ELR (cell line): ENCODE data around the gene VAMP5.
"Not testable (repeated sequence)": the region's sequence is repeated elsewhere in the genome, so short reads cannot be mapped to it uniquely, and the experiment has no call there.

Source experiments
- DNase-seq: peaks from one replicate; pipeline ENCODE4 v3.0.0-alpha.2; 2015; ENCODE audit warnings: low read depth

The VAMP5 gene

DNA sequence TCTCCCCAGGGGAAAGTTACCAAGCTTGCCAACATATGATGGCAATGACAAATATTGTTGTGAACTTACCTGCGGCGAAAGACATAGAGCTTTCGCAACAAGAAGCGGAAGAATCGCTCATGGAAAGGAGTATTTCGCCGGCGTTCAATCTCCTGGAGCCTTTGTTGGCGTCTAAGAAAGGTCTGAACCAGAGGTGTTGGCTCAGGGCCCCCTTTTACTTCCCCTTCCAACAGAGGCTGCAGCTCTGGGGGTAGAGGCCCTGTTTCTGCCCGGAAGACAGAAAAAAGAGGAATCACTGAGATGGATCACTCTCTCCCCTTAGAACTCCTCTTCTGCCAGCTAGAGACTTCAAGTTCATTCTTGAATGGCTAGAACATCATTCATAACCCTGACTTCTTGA, 33.7 kb upstream of the VAMP5 start:
- DNase-seq, result no peak

DNA sequence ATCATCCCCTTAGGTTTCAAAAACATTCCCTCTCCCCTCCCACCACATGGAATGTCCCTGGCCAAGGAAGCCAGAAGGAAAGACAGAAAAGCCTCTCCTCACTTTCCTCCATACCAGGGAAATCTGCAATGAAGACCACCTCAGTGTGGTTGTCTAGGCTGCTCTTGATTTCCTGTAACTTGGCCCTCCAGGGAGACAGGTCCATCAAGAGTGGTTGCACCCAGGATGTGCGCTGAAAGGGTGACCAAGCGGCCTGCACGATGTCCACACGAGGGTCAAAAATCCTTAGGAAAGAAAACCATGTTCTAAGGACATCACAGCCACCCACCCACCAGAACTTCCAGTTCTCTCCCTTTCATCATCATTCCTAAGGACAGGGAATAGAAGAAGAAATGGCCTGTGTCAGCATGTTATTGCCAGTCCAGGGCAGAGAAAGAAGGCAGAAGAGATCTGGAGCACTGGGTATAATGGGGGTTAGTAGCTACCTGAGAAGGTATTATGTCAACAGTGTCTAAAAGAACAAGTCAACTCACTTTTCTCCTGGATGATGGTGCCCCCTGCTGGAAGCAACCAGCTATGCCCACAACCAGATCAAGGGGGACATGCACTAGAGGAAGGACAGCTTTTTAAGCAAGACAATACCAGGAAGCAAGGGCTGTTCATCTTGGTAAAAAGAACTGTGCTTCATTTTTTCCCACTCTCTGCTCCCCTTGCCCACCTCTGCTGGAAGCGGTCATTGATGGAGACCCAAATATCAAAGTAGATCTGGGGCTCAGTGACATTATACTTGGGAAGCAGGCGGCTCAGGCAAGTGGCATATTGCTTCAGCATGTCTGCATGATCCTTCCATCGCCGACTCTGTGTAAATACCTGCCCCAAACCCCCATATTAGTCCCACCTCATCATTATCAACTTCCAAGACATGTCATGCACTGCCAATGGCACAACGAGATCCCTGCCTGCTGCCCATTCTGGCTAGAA, 32.2 kb upstream of the VAMP5 start:
- peak; percentile 80 for DNase-seq

DNA sequence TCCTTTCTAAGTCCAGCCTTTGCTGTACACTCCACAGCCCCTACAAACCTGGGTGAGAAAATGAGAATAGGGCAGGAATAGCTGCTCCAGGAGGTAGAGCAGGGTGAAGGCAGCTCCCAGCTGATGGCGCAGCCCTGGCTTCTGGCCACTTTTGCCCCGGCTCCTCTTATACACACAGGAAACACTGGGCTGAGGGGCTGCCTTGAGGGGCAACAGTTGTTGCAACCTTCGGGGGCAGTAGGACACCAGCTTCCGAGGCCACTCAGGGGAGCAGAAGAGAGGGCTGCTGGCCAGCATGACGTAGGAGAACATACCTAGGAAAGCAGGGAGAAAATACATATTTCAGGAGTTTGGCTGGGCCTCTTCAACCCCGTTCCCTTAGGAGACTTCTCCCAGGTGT, 31.0 kb upstream of the VAMP5 start:
- DNase-seq, result no peak

DNA sequence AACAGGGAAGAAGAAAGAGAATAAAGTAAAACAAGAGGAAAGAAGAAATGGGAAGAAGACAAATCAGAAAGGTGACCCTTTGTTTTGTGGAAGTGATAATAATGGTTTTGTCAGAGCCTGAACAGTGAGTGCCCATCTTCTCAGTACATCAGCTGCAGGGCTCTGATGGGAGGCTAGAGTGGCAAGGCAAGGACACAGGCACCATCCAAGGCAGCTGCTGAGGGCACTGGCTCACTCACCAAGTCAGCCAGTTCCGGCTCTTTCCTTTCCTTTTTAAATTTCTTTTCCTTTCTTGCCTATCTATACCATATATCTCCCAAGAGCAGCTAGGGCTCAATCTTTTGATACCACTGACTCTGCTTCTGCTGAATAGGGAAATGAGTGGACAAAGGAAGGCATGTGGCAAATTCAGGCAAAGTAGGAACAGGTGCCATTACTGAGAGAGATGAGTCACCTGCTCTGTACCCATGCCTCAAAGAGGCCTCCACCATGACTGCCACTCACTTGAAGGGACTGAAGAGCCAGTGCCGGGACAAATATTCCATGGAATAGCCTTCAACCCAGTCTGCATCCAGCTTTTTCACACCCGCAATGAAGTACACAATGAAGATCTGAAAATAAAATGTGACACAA, 29.1 kb upstream of the VAMP5 start:
- DNase-seq, result no peak

DNA sequence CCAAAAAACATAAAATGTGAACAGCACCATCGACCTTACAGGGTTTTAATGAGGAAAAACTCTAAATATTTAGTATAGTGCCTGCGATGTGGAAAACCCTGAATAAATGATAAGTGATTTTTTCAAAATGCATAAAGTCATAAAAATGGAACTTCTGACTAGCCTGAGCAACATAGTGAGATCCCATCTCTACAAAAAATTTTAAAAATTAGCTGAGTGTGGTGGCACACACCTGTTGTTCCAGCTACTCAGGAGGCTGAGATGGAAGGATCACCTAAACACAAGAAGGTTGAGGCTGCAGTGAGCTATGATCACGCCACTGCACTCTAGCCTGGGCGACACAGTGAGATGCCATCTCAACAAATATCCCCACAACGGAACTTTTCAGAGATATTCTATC, 27.1 kb upstream of the VAMP5 start:
- no peak for DNase-seq

DNA sequence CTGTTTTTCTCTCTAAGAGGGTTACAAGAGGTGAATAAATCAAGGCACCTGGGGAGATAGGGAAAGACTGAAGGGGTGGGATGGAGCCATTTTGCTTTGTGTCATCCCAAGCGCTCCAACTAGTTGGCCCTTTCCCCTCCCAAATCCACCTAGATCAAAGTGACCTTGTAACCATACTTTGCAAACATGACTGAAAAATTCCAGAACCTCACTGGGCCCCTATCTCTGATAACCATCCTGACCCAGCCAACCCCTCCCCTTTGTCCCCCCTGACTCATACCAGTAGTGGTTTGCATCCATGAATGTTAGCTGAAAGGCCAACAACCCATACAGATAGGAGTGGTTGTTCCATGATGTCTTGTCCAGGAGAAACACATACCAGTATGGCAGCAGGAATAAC, 26.1 kb upstream of the VAMP5 start:
- DNase-seq, result no peak

DNA sequence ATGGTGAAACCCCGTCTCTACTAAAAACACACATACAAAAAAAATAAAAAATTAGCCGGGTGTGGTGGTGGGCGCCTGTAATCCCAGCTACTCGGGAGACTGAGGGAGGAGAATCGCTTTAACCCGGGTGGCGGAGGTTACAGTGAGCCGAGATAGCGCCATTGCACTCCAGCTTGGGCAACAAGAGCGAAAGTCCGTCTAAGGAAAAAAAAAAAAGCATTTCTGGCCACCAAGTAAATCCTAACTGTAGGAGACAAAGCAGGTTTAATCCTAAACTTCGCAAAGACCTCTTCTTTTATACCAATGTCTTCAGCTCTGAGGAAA, 23.9 kb upstream of the VAMP5 start:
- DNase-seq, result not testable (repeated sequence)

DNA sequence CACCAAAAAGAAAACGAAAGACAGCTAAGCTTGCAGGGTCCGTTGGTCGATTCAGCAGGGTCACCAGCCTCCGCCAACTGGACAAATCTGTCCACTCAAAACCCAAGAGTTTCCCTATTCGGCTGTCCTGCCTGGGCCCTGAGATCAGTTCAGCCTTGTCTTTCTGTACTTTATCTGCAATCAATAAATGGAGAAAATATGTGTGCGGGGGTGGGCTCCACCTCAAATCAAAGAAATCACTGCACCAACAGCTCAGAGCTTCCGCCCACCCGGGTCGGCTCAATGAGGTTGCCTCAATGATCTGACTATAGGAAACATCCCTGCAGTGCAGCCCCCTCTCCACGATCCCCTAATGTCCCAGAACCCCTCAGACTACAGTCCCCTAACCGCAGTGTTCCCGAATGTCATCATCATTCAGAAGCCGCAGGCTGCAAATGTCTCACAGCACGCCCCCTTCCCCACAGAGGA, 23.4 kb upstream of the VAMP5 start:
- no peak for DNase-seq

DNA sequence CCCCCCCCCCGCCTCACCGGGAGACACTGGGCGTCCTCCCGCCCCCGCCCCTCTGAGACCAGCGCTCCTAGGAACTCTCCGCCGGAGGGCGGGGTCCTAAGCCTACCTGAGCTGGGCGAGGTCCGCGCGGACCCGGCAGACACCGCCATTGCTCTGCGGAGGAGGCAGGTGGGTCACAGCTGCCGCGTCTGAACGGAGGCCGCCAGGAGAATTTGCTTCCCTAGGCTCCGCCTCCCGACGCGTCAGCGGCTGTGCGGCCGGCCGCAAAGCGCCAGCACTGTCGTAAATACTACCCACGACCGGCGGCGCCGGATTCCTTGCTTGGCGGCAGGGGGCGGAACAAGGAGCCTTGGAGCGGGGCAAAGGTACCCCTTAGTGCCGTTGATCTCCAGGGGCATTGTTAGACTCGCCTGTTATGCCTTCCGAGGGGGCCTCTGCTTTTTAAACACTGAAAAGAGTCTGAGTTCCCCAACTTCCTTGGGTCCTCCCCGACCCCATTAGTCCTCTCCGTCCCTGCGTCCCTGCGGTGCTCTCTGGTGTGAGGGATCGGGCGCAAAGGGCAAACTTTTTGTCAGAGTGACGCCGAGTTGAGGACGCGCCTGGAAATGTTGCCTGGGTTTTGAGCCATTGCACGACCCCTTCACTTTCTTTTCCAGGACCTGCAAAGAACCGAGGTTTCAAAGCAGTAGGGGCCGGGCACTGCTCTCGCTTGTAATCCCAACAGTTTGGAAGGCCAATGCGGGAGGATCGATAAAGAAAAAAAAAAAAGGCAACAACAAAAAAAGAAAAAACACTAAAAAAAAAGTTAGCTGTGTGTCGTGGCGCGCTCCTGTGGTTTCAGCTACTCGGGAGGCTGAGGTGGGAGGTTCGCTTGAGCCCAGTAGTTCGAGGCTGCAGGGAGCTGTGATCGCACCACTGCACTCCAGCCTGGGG, 22.7 kb upstream of the VAMP5 start, which contains the start of gene GGCX:
Gene GGCX (minus strand): TSS at position 214 of the 933 bp plus-strand sequence. CDS start 65 bp downstream, at position 149.
- DNase-seq, result peak; percentile 96

DNA sequence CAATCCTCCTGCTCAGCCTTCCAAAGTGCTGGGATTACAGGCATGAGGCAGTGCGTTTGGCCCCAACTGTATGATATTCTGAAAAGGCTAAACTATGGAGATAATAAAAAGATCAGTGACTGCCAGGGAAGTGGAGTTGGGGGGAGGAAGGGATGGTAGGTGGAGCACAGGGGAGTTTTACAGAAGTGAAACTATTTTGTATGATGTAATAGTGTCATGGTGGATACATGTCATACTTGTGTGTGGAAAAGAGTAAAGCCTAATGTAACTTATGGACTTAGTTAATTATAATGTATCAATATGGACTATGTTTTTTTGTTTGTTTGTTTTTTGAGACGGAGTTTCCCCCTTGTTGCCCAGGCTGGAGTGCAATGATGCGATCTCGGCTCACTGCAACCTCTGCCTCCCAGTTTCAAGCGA, 20.1 kb upstream of the VAMP5 start:
- DNase-seq, result no peak

DNA sequence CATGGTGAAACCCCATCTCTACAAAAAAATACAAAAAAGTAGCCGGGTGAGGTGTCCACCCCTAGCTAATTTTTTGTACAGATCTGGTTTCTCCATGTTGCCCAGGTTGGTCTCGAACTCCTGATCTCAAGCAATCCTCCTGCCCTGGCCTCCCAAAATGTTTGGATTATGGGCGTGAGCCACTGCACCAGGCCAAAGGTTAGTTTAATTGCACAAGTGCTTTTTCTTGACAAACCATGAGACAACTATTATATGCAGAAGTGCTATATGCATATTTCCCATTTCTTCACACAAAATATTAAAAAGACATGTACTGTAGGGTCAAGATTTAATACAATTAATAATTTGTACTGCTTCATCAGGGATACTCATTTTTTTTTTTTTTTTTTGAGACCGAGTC, 18.0 kb upstream of the VAMP5 start:
- no peak for DNase-seq

DNA sequence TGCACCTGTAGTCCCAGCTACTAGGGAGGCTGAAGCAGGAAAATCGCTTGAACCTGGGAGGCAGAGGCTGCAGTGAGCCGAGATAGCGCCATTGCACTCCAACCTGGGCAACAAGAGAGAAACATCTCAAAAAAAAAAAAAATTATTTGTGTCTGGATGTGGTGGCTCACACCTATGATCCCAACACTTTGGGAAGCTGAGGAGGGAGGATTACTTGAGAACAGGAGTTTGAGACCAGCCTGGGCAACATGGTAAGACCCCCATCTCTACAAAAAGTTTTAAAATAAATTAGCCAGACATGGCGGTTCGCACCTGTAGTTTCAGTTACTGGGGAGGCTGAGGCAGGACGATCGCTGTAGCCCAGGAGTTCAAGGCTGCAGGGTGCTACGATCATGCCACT, 8.5 kb upstream of the VAMP5 start:
- DNase-seq, result no peak

DNA sequence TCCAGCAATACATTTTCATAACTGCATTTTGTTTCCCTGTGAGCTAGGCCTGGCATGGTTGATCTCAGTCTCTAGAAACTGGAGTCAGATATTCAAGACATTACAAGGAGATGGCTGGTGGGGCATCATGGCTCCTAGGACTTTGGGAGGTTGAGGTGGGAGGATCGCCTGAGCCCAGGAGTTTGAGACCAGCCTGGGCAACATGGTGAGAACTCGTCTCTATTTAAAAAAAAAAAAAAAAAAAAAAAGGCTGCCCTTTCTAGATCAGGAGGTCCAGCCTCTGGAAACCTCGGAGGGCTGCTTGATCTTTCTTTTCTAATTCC, 7.2 kb upstream of the VAMP5 start:
- no peak for DNase-seq

DNA sequence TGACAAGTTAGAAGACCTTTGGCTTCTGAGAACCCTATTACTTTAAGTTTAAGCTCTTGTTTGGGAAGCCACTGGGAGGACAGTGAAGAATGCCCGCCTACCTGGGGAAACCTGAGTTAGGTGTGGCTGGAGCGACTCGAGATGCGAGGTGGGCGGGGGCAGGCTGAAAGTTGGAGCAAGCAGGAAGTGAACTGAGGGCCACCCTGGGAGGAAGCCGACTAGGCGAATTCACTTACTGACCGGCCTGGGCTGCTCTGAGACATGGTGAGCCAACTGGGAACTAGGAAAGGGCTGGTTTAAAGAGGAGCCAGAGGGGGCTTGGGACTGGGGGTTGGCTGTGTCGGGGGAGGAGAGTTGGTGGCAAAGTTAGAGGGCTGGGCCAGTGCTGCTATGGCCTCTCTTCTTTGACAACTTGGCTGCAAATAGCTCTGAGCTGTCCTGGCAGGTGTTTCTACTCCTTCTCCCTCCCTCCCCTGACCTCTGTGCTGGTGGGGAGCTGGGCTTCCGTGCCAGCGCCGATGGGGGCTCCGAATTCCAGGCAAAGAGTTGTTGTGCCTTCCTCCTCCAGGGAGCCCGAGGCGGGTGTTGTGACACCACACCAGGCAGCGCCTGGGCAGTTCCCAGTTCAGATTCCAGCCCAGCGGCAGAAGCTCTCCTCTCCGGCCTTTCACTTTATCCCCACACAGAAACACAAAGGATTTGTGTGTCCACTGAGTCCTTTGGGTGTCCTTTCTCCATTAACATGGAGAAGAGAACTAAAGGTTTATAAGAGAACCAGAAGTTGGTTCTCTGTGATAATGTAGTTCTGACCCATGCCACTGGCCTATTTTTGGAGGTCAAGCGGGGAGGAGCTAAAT, 6.6 kb upstream of the VAMP5 start, which contains the start of gene VAMP8:
Gene VAMP8 (plus strand): TSS at position 201 of the 857 bp plus-strand sequence. CDS start 61 bp downstream, at position 262.
- no peak for DNase-seq

DNA sequence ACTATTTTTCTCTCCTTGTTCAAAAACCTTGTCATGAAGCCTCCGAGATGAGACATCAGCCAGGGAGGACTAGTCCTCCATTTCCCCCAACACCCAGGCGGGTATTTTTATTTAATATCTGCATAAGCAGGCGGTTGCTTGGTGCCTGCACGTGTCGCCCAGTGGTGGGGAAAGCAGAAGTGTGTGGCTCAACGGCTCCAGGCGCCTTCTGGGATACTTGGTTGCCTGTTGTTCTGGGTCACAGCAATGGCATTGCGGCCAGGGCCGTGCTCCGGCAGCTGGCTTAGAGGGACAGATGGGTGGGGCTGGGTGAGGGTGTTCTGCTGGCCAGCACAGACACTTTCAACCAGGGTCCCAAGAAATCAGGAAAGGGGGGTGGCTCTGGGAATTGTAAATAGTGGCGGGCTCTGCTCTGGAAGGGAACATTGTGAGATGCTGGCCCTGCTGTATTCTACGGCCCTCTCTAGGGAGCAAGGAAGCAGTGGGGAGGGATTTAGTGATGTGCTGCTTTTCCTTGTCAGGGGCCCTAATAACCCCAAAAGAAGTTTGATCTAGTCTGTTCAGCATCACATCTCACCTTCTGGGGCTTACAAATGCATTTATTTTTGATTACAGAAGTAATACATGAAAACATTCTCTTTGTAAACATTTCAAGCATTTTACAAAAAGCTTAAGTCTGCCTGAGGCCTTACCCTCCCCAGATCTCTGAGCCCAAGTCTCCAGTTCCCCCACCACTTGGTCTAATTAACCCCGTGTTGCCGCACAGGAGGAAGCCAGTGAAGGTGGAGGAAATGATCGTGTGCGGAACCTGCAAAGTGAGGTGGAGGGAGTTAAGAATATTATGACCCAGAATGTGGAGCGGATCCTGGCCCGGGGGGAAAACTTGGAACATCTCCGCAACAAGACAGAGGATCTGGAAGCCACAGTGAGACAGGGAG, 5.7 kb upstream of the VAMP5 start:
- DNase-seq, result no peak

DNA sequence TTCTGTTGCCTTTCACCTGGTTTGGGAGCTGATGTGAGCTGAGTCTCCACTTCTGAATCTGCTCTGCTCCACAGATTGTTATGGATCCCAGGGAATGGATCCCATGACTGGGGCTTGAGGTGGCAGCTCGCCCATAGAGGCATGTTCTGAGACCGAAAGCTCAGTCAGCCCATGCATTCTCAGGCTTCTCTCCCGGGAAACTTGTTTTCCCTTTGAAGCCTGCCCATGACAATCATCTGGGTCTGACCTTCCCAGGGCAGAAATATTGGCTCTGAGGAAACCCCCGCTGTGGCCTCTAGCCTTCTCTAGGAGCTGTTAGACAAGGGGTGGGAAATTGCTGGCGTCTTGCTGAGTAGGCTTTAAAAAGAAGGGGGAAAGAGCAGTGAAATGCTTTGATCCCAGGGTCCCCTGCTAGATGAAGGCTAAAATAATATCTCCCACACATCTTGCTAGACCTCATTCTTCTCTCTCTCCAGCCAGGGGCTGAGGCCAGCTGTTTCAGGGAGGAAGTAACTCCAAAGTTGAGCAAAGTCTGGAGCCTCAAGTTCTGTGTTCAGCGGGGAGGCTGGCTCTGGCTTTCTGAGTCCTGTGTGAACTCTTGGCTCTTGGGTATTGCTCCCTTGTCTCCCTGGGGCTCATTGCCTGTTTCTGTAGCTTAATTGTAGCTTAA, 4.8 kb upstream of the VAMP5 start:
- DNase-seq, result no peak

DNA sequence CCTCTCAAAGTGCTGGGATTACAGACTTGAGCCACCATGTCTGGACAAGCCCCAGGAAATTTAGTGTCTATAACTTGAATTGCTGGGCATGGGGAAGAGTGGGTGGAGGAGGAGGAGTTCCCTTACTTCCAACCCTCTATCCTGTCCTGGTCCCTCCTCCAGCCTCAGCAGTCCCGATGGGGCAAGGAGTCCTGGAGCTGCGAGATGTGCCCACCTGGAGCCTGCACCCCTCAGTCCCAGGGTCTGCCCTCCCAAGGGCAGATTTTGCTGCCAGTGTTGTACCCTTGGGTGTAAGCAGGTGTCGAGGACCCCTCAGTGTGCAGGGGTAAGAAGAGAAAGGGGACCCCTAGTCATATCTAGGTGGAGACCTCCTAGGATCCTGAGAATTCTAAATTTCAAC, 4.0 kb upstream of the VAMP5 start:
- no peak for DNase-seq

DNA sequence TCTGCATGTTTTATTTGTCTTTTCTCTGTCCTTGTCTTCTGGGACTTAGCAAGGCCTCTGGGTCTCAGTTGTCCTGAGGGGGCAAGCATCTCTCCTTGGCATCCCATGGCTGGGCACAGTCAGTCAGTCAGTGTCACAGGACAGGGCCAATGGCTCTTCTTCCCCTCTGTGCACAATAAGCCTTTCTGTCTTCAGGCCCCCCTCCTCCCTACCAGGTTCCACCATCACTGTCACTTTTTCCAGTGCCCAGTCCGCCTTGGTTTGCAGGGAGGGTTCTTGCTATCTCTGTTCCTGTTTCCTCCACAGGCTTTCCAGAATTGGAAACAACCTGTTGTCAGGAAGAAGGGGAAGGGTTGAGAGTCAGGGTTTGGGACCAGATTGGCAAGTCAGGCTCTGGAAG, 1.7 kb upstream of the VAMP5 start:
- no peak for DNase-seq

DNA sequence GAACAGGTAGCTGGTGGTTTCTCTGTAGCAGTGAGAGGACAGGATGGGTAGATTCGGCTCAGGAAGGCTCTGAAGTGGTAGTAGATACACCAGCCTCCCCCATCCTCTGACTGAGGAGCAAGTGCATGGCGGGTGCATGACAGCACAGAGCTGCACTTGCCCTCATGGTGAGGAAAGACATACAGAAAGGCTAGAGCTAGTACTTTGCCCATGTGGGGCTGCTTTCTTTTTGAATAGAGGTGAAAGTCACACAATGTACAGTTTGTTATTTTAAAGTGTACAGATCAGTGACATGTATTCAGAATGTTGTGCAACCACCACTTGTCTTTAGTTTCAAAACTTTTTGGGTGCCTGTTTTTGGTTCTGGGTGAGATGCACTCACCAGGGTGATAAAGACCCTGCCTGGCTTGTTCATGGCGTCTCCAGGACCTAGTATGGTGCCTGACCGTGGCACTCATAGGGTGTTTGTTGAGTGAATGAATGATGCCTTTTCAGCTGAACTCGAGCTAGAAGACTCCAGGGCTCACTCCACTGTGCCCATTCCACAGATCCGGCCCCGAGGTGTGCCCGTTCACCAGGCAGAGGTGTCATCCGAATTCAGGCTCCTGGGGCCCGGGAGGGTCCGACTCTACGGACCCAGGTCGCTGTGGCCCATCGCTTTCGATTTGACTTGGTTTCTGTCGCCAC, 421 bp upstream of the VAMP5 start:
- DNase-seq, result peak; percentile 20
